Activated CD8-positive, alpha-beta memory T cell treated with anti-CD3 and anti-CD28 coated beads for 4 hours (primary cell): ENCODE results near the gene JPT1.
"Not testable (repeated sequence)": the region's sequence is repeated elsewhere in the genome, so short reads cannot be mapped to it uniquely, and the experiment has no call there.

ENCODE experiments used
- DNase-seq, 2 donors: peaks; one replicate each; pipeline ENCODE4 v3.0.0-alpha.2; 2020; ENCODE audit warnings: low read depth in 2 of 2

JPT1 gene, protein sequence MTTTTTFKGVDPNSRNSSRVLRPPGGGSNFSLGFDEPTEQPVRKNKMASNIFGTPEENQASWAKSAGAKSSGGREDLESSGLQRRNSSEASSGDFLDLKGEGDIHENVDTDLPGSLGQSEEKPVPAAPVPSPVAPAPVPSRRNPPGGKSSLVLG

DNA sequence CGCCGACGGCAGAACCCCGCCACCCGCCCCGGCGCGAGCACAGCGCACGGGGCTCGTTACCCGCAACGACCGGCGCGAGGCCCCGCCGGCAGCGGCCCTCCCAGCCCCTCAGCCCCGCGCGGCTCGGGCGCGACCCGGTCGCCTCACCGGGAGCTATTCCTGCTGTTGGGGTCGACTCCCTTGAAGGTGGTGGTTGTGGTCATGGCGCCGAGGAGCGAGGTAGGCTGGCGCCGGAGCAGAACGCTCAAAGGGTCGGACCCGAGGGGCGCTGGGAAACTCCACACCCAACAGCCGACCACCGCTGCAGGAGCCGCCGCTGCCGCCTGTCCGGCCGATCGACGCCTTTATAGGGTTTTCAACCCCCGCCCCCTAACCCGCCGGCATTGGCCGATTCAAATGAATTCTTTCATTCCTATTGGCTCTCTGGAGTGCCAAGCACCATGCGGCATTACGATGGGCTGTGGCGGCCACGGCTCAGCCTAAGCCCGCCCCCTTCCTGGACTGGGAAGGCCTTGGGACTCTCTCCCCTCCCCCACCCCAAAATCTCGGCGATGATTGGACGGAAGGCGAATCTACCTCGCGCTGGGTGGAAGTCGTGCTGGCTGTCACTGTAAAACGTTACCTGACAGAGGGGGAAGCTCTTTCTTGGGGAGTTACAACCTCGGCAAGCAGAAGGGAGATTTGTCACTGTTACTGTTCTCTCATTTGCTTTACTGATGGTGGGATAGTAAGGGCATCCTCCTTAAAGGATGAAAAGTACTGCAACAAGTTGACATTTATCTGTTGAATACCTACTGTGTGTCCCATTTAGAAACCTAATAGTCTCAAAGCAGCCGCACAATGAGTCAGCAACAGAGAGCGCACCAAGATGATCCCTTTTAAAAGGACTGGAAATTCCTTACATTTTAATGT lies at the start of gene JPT1:
JPT1 (minus strand) TSS at position 318 of the 912 bp plus-strand sequence; CDS start at position 203, 115 bp downstream.
- peak; percentile 94 to 97 for DNase-seq

DNA sequence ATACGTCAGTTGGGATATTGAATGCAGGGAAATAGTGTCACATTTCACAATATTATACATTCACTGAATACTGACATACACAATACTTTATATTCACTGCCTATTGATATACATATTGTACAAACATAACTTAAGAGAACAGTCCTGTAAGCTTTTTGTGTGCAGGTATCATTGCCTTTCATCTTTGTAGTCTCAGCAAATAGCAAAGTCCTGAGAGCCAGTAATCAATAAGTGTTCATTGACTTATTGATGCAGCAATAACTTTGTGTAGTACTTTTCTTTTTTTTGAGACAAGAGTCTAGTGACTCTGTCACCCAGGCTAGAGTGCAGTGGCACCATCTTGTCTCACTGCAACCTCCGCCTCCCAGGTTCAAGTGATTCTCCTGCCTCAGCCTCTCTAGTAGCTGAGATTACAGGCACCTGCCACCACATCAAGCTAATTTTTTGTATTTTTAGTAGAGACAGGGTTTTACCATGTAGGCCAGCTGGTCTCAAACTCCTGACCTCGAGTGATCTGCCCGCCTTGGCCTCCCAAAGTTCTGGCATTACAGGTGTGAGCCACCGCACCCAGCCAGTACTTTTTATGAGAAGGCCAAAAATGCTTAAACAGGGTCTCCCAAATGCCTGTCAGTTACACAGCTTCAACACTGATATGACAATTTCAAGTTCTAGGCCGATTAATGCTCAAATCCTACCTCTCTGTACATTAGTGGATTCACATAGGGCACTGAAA lies 45.7 kb upstream of the JPT1 start:
- no peak for DNase-seq

DNA sequence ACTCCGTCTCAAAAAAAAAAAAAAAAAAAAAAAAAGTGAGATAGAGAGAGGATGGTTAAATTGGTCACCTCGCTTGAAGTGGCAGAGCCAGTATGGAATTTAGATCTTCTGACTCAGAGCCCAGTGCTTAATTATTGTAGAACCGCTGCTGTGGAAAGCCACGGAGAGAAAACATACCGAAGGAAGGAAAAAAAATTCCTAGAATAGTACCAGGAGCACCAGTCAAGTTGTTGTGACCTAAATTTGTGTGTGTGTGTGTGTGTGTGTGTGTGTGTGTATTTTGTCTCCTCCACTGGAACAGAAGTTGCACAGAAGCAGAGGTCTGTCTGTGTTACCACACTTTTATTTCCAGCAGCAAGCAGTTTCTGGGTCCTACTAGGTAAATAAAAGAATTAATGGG lies 40.6 kb upstream of the JPT1 start:
- no peak for DNase-seq

DNA sequence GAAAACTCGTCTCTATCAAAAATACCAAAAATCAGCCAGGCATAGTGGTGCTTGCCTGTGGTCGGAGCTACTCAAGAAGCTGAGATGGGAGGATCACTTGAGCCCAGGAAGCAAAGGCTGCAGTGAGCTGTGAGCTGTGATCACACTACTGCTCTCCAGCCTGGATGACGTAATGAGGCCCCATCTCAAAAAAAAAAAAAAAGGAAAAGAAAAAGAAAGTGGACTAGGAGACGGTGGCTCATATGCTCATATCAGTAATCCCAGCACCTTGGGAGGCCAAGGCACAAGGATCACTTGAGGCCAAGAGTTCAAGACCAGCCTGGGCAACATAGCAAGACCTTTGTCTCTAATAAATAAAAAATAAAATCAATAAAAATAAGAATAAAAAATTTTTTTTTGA lies 37.3 kb upstream of the JPT1 start:
- no peak for DNase-seq

DNA sequence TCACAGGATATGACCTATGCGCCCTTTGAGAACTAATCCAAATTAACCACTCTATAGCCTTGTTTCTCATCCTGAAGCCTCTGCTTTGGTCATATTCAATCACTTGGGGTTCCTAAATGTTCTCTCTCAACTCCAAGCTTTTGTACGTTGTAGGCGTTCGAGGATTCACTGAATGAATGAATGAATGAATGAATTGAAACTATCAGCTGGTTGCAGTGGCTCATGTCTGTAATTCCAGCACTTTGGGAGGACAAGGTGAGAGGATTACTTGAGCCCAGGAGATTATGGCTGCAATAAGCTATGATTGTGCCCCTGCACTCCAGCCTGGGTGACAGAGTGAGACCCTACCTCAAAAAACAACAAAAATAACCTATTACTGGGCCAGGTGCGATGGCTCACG lies 34.3 kb upstream of the JPT1 start:
- DNase-seq, result no peak

DNA sequence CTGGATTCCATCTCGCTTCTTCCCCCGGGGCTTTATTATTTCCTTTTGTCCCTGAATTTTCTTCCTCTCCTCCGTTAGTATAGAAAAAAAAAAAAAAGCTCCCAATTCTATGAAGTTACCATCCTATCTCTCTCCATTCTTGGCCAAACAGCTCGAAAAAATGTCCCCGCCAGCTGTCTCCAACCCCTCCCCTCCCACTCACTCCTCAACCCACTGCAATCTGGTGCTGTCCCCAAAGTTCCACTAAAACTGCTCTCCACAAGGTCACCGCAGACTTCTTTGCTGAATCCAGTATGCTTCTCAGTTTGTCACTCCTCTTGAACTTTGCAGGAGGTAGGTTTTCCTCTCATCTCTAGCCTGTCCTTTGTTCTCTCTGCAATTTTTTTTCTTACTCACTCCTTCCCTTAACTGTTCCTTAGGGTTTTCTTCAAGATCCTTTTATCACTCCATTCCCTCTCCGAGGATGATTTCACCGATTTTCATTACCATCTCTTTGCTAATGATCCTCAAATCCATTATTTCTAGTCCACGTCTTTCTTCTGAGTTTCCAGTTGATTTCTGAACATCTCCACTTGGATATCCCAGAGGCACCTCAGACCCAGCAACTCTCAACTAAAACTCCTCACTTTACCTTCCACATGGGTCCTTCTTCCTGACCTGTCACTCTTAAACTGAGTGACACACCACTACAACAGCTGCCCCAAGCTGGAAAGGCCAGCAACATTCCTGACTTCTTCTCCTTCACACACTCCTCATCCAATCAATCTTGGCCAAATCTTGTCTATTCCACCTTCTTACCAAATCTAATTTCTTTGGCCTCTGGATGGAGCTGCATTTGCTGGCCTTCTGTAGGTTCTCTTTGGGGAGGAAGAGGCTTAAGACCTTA lies 29.9 kb upstream of the JPT1 start:
- DNase-seq, result no peak

DNA sequence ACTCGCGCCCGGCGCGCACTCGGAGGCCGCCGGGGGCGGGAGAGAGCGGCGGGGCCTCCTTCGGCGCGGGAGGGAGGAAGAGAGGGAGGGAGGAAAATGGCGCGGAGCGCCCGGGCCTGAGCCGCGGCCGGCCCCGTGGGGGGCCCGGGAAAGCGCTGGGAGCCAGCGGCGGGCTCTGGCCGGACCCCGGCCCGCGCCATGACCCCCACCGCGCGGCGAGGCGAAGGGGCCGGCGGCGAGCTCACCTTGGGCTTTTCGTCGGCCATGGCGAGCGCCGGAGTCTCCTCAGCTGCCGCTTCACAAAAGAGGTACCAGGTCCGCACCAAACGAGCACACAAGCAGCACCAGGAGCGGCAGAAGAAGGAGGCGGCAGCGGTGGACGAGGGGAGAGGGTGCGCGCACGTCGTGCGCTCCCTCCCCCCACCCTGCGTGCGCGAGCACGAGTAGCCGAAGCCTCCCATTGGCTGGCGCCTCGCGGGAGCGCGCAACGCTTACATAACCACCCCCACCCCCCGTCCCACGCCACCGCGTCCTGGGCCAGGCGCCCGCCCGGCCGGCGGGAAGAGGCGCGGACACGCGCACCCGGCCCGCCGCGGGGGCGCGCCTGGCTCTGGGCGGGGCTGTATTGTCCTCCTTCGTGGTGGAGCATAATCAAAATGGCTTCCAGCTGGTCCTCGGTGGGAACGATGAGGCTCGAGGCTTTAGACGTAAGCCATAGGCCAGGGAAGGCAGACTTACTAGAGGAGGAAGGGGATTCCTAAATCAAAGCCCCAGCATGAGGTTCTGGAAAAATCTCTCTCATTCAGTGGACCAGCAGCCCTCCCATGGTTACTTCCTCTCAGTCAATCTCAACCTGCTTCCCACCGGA lies 28.5 kb upstream of the JPT1 start, which contains the start of gene SUMO2:
SUMO2 (minus strand) TSS at position 391 of the 868 bp plus-strand sequence; CDS start at position 266, 125 bp downstream.
- peak; percentile 90 to 91 for DNase-seq

DNA sequence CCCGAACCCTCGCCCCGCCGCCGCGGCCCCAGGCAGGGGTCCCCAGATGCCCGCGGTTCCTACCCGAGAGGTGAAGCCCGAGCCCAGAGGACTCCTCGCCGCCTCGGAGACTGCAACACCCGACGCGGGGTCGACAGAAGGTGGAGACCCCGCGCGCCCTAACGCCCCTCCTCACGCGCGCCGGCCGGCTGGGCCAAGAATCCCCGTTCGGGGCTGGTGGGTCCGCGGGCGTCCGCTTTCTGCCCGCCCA lies 27.9 kb upstream of the JPT1 start:
- no peak for DNase-seq

DNA sequence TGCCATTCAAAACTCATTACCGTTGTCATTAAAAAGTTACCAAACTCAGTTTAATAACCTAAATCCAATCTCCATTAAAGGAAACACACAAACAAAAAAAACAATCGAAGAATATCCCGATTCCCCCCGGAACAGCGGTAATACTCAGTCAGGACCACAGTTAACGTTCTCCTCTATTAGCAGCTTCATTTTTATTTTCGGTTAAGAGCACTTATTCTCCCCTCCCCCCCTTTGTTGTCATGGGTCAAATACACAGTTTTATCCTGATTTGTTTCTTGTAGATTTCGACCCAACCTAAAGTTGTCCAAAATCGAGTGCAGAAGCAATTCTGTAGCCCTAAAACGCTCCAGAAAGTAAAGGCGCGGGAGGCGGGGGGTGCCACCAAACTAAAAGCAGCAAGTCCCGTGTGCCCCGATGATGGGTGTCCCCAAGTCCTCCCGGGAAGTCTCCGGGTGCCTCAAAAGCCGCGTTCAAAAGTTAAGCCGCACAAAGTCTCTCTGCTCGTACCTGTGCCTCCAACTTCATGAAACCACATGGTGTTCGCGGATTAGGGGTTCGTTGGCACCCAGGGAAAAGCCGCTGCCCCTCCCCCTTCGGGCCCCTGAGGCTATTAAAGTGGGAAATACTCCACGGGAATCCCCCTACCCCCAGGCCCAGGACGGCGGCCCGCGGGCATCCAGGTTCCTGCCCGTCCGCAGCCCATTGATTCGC lies 27.5 kb upstream of the JPT1 start:
- peak in 1 of 2 donors; percentile 3 for DNase-seq

DNA sequence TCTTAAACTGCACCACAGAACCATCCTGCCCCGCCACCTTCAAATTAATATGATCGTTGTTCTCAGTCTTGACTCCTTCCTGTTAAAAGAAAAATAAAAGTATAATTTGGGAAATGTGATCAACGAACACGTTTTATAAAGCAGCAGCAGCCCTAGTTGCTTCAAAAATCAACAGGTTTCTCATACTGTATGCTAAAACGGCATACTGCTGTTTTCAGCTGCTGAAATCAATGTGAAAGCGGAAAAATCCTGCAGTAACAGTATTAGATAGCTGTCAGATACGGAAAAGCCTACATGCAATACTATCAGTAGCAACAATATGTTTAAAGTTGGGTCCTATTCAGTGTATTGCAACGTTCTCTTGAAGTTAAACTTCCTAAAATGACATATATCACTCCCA lies 26.8 kb upstream of the JPT1 start:
- DNase-seq, result no peak

DNA sequence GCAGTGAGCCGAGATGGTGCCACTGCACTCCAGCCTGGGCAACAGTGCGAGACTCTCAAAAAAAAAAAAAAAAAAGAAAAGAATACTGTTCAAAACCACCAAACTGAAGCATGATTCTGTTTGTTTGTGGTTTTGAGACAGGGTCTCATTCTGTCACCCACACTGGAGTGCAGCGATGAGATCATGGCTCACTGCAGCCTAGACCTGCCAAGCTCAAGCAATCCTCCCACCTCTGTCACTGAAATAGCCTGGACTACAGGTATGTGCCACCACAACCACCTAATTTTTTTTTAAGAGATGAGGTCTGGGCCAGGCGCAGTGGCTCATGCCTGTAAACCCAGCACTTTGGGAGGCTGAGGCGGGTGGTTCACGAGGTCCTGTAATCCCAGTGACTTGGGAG lies 24.1 kb upstream of the JPT1 start:
- DNase-seq, result no peak

DNA sequence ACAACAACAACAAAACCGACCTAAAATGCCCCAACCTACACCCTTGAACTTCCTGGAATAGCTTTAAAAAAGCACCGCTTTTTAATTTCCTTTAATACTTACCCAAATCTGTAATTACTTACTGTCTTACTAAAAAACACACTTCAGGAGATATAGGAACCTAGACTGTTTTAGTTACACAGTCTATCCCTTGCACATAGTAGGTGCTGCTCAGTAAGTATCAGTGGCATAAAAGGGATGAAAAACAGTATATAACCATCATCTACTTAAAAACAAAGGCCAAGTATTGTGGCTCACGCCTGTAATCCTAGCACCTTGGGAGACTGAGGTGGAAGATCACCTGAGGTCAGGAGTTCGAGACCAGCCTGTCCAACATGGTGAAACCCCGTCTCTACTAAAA lies 22.3 kb upstream of the JPT1 start:
- DNase-seq, result no peak

DNA sequence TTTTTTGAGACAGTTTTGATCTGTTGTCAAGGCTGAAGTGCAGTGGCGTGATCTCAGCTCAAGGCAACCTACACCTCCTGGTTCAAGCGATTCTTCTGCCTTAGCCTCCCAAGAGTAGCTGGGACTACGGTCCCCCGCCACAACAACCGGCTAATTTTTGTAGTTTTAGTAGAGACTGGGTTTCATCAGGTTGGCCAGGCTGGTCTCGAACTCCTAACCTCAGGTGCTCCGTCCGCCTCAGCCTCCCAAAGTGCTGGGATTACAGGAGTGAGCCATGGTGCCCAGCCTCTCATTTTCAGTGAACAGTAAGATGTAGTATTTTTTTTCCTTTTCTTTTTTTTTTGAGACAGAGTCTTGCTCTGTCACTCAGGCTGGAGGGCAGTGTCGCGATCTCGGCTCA lies 20.7 kb upstream of the JPT1 start:
- DNase-seq, result no peak

DNA sequence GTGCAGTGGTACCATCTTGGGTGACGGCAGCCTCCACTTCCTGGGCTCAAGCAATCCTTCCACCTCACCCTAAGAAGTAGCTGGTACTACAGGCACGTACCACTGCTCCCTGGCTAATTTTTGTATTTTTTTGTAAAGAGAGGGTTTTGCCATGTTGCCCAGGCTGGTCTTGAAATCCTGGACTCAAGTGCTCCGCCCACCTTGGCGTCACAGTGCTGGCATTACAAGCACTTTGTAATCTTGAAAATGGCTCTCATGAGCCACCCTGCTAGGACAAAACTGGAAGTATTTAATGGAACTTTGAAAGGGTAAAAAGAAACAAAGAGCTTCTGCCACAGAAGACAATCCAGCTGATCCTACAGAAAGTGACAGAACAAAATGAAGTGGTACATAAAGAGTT lies 19.2 kb upstream of the JPT1 start:
- DNase-seq, result no peak

DNA sequence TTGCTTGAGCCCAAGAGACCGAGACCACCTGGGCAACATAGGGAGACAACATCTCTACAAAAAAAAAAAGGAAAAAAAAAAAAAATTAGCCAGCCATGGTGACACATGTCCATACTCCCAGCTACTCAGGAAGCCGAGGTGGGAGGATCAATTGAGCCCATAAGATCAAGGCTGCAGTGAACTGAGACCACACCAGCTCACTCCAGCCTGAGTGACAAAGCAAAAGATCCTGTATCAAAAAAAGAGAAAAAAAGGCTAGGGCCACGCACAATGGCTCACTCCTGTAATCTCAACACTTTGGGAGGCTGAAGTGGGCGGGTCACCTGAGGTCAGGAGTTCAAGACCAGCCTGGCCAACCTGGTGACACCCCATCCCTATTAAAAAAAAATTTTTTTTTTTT lies 14.7 kb upstream of the JPT1 start:
- no peak for DNase-seq

DNA sequence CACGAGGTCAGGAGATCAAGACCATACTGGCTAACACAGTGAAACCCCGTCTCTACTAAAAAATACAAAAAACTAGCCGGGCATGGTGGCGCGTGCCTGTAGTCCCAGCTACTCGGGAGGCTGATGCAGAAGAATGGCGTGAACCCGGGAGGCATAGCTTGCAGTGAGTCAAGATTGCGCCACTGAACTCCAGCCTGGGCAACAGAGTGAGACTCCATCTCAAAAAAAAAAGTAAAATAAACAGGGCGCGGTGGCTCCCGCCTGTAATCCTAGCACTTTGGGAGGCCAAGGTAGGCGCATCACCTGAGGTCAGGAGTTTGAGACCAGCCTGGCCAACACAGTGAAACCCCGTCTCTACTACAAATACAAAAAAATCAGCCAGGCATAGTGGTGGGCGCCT lies 10.3 kb upstream of the JPT1 start:
- not testable (repeated sequence) for DNase-seq

DNA sequence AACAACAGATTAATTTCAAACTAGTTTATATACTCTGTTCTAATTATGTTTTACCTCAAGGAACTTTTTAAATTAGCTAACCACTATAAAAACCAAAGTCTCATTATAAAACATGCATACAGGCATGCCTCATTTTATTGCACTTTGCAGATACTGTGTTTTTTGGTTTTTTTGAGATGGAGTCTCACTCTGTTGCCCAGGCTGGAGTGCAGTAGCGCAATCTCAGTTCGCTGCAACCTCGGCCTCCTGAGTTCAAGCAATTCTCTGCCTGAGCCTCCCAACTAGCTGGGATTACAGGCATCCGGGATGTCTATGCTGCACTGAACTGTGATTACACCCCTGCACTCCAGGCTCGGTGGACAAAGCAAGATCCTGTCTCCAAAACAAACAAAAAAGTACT lies 8.8 kb upstream of the JPT1 start:
- no peak for DNase-seq

DNA sequence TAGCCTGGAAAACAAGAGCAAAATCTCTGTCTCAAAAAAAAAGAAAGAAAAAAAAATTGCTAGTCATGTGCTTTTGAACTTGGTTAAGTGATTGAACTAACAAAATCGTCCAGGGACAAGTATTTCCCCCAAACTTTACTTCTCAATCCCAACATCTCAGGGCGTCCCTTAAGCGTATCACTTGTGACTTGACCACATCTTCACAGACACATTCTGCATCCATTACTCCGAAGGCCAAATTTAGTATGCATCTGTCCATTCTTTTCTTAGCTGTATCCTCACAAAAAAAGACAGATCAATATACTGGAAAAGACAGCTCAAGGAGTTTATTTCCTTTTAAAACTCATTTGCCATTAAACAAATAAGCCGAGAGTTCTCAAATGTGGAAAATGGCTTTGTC lies 5.9 kb upstream of the JPT1 start:
- DNase-seq, result no peak

DNA sequence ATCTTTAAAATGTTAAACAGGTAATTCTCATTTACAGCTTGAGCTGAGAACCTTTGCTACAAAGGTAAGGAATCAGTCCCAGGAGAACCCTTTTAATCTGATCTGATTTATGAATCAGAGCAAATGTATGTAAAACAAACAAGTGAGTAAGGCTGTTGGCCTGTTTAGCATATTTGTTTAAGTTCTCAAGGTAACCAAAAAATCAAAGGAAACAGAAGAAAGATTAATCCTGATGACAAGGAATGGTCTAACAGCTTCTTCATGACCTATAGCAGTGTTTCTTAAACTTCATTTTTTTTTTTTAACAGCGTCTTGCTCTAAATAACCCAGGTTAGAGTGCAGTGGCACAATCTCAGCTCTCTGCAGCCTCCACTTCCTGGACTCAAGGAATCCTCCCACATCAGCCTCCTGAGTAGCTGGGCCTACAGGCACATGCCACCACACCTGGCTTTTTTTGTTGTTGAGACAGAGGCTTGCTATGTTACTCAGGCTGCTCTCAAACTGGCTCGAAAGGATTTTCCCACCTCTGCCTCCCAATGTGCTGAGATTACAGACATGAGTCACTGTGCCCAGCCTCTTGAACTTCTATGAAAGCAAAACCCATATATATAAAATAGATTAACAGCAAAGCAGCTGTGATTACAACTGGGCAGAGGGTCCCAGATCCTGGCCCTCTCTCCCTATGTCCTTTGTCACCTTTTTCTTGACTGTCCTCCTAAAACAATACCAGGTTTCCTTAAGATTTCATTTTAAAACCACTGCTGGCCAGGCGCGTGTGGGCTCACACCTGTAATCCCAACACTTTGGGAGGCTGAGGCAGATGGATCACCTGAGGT lies 5.1 kb upstream of the JPT1 start:
- no peak for DNase-seq
